ENCODE data around the gene MYOZ3.

MYOZ3 gene

DNA sequence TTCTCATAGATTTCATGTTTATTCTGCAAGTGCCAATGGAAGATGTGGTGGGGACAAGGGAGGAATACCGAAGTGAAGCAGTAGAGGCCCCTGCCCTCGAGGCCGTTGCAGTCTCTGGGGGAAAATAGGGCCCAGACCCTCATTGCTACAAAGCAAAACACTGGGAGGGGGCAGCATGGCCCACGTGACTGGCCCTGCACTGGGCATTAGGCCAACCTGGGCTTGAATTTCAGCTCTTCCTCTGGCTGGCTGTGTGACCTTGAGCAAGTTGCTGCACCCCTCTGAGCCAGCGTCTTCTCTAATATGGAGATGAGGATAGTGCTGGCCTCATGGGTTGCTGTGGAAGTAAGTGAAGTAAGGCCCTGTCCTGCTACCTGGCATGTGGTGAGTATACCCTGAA lies 21.3 kb upstream of the MYOZ3 start:
- Histone ChIP-seq H2BK12ac (ENCODE audit: low read length in 2 of 2) (peak overlapping the region; percentile 60 to 76), H3K18ac (ENCODE audit: low read depth in 1 of 2, low read length in 2 of 2) (peak overlapping the region; percentile 45 to 69), H2AK5ac (ENCODE audit: low read length, severe bottlenecking) (peak overlapping the region; percentile 12), H3K79me1 (replicated peaks; ENCODE audit: low read length, poor library complexity, severe bottlenecking) (no peaks in the 10 kb centered on the region), H3K36me3 (ENCODE audit: control insufficient read depth in 1 of 2, insufficient read depth in 2 of 2, low read depth in 1 of 2, low read length in 2 of 2) (no peaks in the 10 kb centered on the region), H3K4ac (ENCODE audit: low read depth in 1 of 2, low read length in 2 of 2) (peak overlapping the region in 1 of 2 experiments; percentile 19), H2BK120ac (ENCODE audit: low read depth, low read length) (no peak overlapping the region), H3K27me3 (ENCODE audit: control insufficient read depth in 1 of 2, insufficient read depth in 1 of 2, low read length in 2 of 2) (no peaks in the 10 kb centered on the region), H3K9me3 (ENCODE audit: control insufficient read depth, low read length) (no peaks in the 10 kb centered on the region), H3K4me3 (ENCODE audit: insufficient read depth in 1 of 2, low read depth in 1 of 2, low read length in 2 of 2) (peak overlapping the region in 1 of 2 experiments; percentile 13), H4K91ac (ENCODE audit: low read length) (peak overlapping the region; percentile 76), H3K9ac (ENCODE audit: low read length) (peak overlapping the region; percentile 52), H3K23ac (ENCODE audit: low read length in 2 of 2) (peak overlapping the region in 1 of 2 experiments; percentile 40), H3K27ac (ENCODE audit: low read length, poor library complexity, severe bottlenecking) (peak overlapping the region; percentile 72), H4K8ac (ENCODE audit: low read length) (no peak overlapping the region), H2AFZ (ENCODE audit: low read depth, low read length) (no peak overlapping the region), H2BK5ac (ENCODE audit: low read depth, low read length, poor library complexity, severe bottlenecking) (no peak overlapping the region), H3K4me1 (ENCODE audit: control insufficient read depth, insufficient read depth, low read depth, low read length) (peaks cover 57% of the 10 kb centered on the region), H3K14ac (ENCODE audit: low read length in 2 of 2) (no peak overlapping the region), H2BK15ac (ENCODE audit: low read depth, poor library complexity, severe bottlenecking) (no peak overlapping the region), H3K4me2 (ENCODE audit: low read length, poor library complexity, severe bottlenecking) (no peak overlapping the region)
- 79% methylated on average over 5 of the region's 5 CpGs for WGBS
- no peak for DNase-seq

- peak within 1 kb of the TSS; percentile 83 for H2AK5ac ChIP-seq (ENCODE audit: low read length, severe bottlenecking)
Observed at GRCh38 chr5:150640311-150641005, 20.6 kb upstream of the MYOZ3 start, which contains the start of gene SYNPO. TSS of gene SYNPO (plus strand) at chr5:150640660. CDS start at chr5:150648276, 7,616 bp downstream.

GRCh38 chr5:150641006-150641570 lies 20.0 kb upstream of the MYOZ3 start:
- peaks cover 64% of the 10 kb centered on the region for H3K4me1 ChIP-seq (ENCODE audit: control insufficient read depth, insufficient read depth, low read depth, low read length)
- H3K4me2 ChIP-seq (ENCODE audit: low read length, poor library complexity, severe bottlenecking): peak overlapping the region; percentile 60
- H4K91ac ChIP-seq (ENCODE audit: low read length): peak overlapping the region; percentile 94
- H3K14ac ChIP-seq (ENCODE audit: low read length in 2 of 2): peak overlapping the region in 1 of 2 experiments; percentile 68
- peak overlapping the region; percentile 72 for H3K27ac ChIP-seq (ENCODE audit: low read length, poor library complexity, severe bottlenecking)
- H3K27me3 ChIP-seq (ENCODE audit: control insufficient read depth in 1 of 2, insufficient read depth in 1 of 2, low read length in 2 of 2): no peaks in the 10 kb centered on the region
- WGBS: 16% methylated on average over 8 of the region's 9 CpGs
- peak overlapping the region; percentile 78 for H4K8ac ChIP-seq (ENCODE audit: low read length)
- peak overlapping the region; percentile 32 to 97 for H2BK12ac ChIP-seq (ENCODE audit: low read length in 2 of 2)
- H3K4me3 ChIP-seq (ENCODE audit: insufficient read depth in 1 of 2, low read depth in 1 of 2, low read length in 2 of 2): peak overlapping the region; percentile 47 to 64
- no peaks in the 10 kb centered on the region for H3K36me3 ChIP-seq (ENCODE audit: control insufficient read depth in 1 of 2, insufficient read depth in 2 of 2, low read depth in 1 of 2, low read length in 2 of 2)
- peak overlapping the region; percentile 77 for H2BK5ac ChIP-seq (ENCODE audit: low read depth, low read length, poor library complexity, severe bottlenecking)
- peak overlapping the region; percentile 78 to 86 for H3K4ac ChIP-seq (ENCODE audit: low read depth in 1 of 2, low read length in 2 of 2)
- H2AK5ac ChIP-seq (ENCODE audit: low read length, severe bottlenecking): peak overlapping the region; percentile 83
- no peaks in the 10 kb centered on the region for H3K9me3 ChIP-seq (ENCODE audit: control insufficient read depth, low read length)
- peak overlapping the region; percentile 26 to 94 for H3K18ac ChIP-seq (ENCODE audit: low read depth in 1 of 2, low read length in 2 of 2)
- no peaks in the 10 kb centered on the region for H3K79me1 ChIP-seq (replicated peaks; ENCODE audit: low read length, poor library complexity, severe bottlenecking)
- peak overlapping the region; percentile 96 for H2BK120ac ChIP-seq (ENCODE audit: low read depth, low read length)
- no peak overlapping the region for H2AFZ ChIP-seq (ENCODE audit: low read depth, low read length)
- H3K23ac ChIP-seq (ENCODE audit: low read length in 2 of 2): peak overlapping the region in 1 of 2 experiments; percentile 89
- peak overlapping the region; percentile 18 for H2BK15ac ChIP-seq (ENCODE audit: low read depth, poor library complexity, severe bottlenecking)
- peak; percentile 52 for DNase-seq
- peak overlapping the region; percentile 70 for H3K9ac ChIP-seq (ENCODE audit: low read length)

More at GRCh38 chr5:150640311-150641005, 20.6 kb upstream of the MYOZ3 start, which contains the start of gene SYNPO:
- WGBS: 7% methylated on average over 14 of the region's 14 CpGs
- H2BK12ac ChIP-seq (ENCODE audit: low read length in 2 of 2): peak within 1 kb of the TSS; percentile 60 to 97
- H3K9ac ChIP-seq (ENCODE audit: low read length): peak within 1 kb of the TSS; percentile 70
- H3K4ac ChIP-seq (ENCODE audit: low read depth in 1 of 2, low read length in 2 of 2): peak within 1 kb of the TSS; percentile 78 to 86
- peak within 1 kb of the TSS; percentile 77 for H2BK5ac ChIP-seq (ENCODE audit: low read depth, low read length, poor library complexity, severe bottlenecking)
- peak within 1 kb of the TSS; percentile 60 for H3K4me2 ChIP-seq (ENCODE audit: low read length, poor library complexity, severe bottlenecking)
- H3K36me3 ChIP-seq (ENCODE audit: control insufficient read depth in 1 of 2, insufficient read depth in 2 of 2, low read depth in 1 of 2, low read length in 2 of 2): no peaks in the 10 kb centered on the region
- H2AFZ ChIP-seq (ENCODE audit: low read depth, low read length): no peak within 1 kb of the TSS
- peak within 1 kb of the TSS in 1 of 2 experiments; percentile 89 for H3K23ac ChIP-seq (ENCODE audit: low read length in 2 of 2)
- H4K8ac ChIP-seq (ENCODE audit: low read length): peak within 1 kb of the TSS; percentile 78
- peak within 1 kb of the TSS; percentile 47 to 64 for H3K4me3 ChIP-seq (ENCODE audit: insufficient read depth in 1 of 2, low read depth in 1 of 2, low read length in 2 of 2)
- no peaks in the 10 kb centered on the region for H3K9me3 ChIP-seq (ENCODE audit: control insufficient read depth, low read length)
- H3K27me3 ChIP-seq (ENCODE audit: control insufficient read depth in 1 of 2, insufficient read depth in 1 of 2, low read length in 2 of 2): no peaks in the 10 kb centered on the region
- peak within 1 kb of the TSS; percentile 74 to 94 for H3K18ac ChIP-seq (ENCODE audit: low read depth in 1 of 2, low read length in 2 of 2)
- H3K14ac ChIP-seq (ENCODE audit: low read length in 2 of 2): peak within 1 kb of the TSS in 1 of 2 experiments; percentile 68
- peaks cover 63% of the 10 kb centered on the region for H3K4me1 ChIP-seq (ENCODE audit: control insufficient read depth, insufficient read depth, low read depth, low read length)
- peak within 1 kb of the TSS; percentile 72 for H3K27ac ChIP-seq (ENCODE audit: low read length, poor library complexity, severe bottlenecking)
- H2BK15ac ChIP-seq (ENCODE audit: low read depth, poor library complexity, severe bottlenecking): peak within 1 kb of the TSS; percentile 60
- peak; percentile 97 for DNase-seq
- peak within 1 kb of the TSS; percentile 96 for H2BK120ac ChIP-seq (ENCODE audit: low read depth, low read length)
- H4K91ac ChIP-seq (ENCODE audit: low read length): peak within 1 kb of the TSS; percentile 94
- H3K79me1 ChIP-seq (replicated peaks; ENCODE audit: low read length, poor library complexity, severe bottlenecking): no peaks in the 10 kb centered on the region
